ENCODE results near the gene VASP. TPM values are rescaled to one million over a fixed set of nuclear protein-coding genes. Genes with fewer than 3 reads are reported as not detected.
A peak's percentile ranks its signal among the peaks of the same experiment; 100 is the strongest.

The VASP gene
- total and polyA plus RNA-seq, 2 of the 13 experiments (the other 11 are each of a cell fraction or from before 2014, with no cell fraction given) = 41.8 to 67.1 TPM

DNA sequence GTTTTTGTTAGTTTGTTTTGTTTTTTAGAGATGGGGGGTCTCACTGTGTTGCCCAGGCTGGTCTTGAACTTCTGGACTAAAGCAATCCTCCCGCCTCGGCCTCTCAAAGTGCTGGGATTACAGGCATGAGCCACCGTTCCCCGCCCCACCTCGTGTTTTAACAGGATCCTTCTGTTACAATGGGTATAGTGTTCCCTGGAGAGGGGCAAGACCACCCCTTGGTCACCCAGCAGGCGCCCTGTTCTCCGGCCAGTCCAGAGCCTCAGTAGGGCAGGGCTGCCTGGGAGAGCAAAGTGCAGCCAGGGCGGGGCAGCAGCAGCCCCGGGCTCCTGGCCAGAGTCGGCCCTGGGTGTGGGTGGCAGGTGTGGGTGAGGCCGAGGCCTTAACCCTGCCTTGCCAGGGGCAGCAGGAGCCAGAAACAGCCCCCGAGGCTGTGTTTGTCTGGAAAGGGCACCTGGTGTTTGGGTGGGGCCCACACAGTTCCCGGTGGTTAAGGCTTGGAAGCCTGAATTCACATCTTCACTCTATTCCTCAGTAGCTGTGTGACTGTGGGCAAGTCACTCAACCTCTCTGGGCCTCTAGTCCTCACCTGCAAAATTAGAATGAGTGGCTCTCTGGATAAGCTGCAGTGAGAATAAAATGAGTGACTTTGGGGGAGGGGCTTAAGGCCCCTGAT lies 7.2 kb downstream of the VASP start (continued):
- peak; percentile 99 for TF ChIP-seq ZNF121 (CRISPR knock-in tag; IDR thresholded peaks at IDR 0.05)
- no peak for TF ChIP-seq GZF1 (CRISPR knock-in tag; IDR thresholded peaks at IDR 0.05)
- TF ChIP-seq ARID2 (CRISPR knock-in tag; IDR thresholded peaks at IDR 0.05; ENCODE audit: borderline replicate concordance) = no peak; the same call in 1 of the 2 replicates
- no peak for TF ChIP-seq PAF1 (CRISPR knock-in tag; IDR thresholded peaks at IDR 0.05)
- peak; percentile 75; the same call in 1 of the 2 replicates for TF ChIP-seq YEATS4 (CRISPR knock-in tag; IDR thresholded peaks at IDR 0.05; ENCODE audit: borderline replicate concordance)
- TF ChIP-seq ZNF12 (CRISPR knock-in tag; IDR thresholded peaks at IDR 0.05) = 0 out of 2 replicates have a peak, but pooled peaks have one; percentile 8
- TF ChIP-seq GMEB2 (CRISPR knock-in tag; IDR thresholded peaks at IDR 0.05; ENCODE audit: low read depth) = no peak
- TF ChIP-seq NFIB (CRISPR knock-in tag; IDR thresholded peaks at IDR 0.05; ENCODE audit: borderline replicate concordance) = no peak
- TF ChIP-seq RFXANK (CRISPR knock-in tag; IDR thresholded peaks at IDR 0.05) = no peak
- peak; percentile 84; the same call in 1 of the 2 replicates for TF ChIP-seq ZFP37 (CRISPR knock-in tag; IDR thresholded peaks at IDR 0.05; ENCODE audit: borderline replicate concordance)
- TF ChIP-seq ZNF367 (CRISPR knock-in tag; IDR thresholded peaks at IDR 0.05; ENCODE audit: borderline replicate concordance) = no peak
- TF ChIP-seq ZNF549 (CRISPR knock-in tag; IDR thresholded peaks at IDR 0.05) = no peak
- no peak for TF ChIP-seq ZNF607 (CRISPR knock-in tag; IDR thresholded peaks at IDR 0.05; ENCODE audit: borderline replicate concordance)
- TF ChIP-seq ZMAT3 (CRISPR knock-in tag; conservative IDR thresholded peaks at IDR 0.05) = peak; percentile 74; the same call in 1 of the 2 replicates
- TF ChIP-seq CAMTA2 (CRISPR knock-in tag; IDR thresholded peaks at IDR 0.05; ENCODE audit: borderline replicate concordance) = no peak
- no peak for TF ChIP-seq DNMT1 (CRISPR knock-in tag; IDR thresholded peaks at IDR 0.05)
- TF ChIP-seq, protein P1, sequence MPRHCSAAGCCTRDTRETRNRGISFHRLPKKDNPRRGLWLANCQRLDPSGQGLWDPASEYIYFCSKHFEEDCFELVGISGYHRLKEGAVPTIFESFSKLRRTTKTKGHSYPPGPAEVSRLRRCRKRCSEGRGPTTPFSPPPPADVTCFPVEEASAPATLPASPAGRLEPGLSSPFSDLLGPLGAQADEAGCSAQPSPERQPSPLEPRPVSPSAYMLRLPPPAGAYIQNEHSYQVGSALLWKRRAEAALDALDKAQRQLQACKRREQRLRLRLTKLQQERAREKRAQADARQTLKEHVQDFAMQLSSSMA (CRISPR knock-in tag; IDR thresholded peaks at IDR 0.05) = no peak
- no peak for TF ChIP-seq KMT2B (CRISPR knock-in tag; IDR thresholded peaks at IDR 0.05)
- no peak for TF ChIP-seq ZNF570 (CRISPR knock-in tag; IDR thresholded peaks at IDR 0.05; ENCODE audit: borderline replicate concordance)
- TF ChIP-seq IKZF4 (CRISPR knock-in tag; IDR thresholded peaks at IDR 0.05; ENCODE audit: borderline replicate concordance, low read depth, not compliant biosample characterization) = no peak
- TF ChIP-seq TEAD3 (CRISPR knock-in tag; optimal IDR thresholded peaks at IDR 0.05; ENCODE audit: borderline replicate concordance) = no peak
- TF ChIP-seq, protein P2, sequence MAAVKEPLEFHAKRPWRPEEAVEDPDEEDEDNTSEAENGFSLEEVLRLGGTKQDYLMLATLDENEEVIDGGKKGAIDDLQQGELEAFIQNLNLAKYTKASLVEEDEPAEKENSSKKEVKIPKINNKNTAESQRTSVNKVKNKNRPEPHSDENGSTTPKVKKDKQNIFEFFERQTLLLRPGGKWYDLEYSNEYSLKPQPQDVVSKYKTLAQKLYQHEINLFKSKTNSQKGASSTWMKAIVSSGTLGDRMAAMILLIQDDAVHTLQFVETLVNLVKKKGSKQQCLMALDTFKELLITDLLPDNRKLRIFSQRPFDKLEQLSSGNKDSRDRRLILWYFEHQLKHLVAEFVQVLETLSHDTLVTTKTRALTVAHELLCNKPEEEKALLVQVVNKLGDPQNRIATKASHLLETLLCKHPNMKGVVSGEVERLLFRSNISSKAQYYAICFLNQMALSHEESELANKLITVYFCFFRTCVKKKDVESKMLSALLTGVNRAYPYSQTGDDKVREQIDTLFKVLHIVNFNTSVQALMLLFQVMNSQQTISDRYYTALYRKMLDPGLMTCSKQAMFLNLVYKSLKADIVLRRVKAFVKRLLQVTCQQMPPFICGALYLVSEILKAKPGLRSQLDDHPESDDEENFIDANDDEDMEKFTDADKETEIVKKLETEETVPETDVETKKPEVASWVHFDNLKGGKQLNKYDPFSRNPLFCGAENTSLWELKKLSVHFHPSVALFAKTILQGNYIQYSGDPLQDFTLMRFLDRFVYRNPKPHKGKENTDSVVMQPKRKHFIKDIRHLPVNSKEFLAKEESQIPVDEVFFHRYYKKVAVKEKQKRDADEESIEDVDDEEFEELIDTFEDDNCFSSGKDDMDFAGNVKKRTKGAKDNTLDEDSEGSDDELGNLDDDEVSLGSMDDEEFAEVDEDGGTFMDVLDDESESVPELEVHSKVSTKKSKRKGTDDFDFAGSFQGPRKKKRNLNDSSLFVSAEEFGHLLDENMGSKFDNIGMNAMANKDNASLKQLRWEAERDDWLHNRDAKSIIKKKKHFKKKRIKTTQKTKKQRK (IDR thresholded peaks at IDR 0.05; ENCODE audit: low read length) = no peak
- TF ChIP-seq PLRG1 (conservative IDR thresholded peaks at IDR 0.05) = no peak
- TF ChIP-seq KLF13 (CRISPR knock-in tag; IDR thresholded peaks at IDR 0.05) = no peak
- no peak for TF ChIP-seq MBNL3 (CRISPR knock-in tag; conservative IDR thresholded peaks at IDR 0.05)
